HS-27A (cell line): ENCODE data around the gene SMYD2.

Source experiments
- DNase-seq: peaks from one replicate; pipeline ENCODE4 v3.0.0-alpha.2; 2012; ENCODE audit warnings: low read depth, missing footprints

Gene SMYD2

GRCh38 chr1:214361636-214362035 lies 80.7 kb downstream of the SMYD2 start:
- DNase-seq = no peak

DNA sequence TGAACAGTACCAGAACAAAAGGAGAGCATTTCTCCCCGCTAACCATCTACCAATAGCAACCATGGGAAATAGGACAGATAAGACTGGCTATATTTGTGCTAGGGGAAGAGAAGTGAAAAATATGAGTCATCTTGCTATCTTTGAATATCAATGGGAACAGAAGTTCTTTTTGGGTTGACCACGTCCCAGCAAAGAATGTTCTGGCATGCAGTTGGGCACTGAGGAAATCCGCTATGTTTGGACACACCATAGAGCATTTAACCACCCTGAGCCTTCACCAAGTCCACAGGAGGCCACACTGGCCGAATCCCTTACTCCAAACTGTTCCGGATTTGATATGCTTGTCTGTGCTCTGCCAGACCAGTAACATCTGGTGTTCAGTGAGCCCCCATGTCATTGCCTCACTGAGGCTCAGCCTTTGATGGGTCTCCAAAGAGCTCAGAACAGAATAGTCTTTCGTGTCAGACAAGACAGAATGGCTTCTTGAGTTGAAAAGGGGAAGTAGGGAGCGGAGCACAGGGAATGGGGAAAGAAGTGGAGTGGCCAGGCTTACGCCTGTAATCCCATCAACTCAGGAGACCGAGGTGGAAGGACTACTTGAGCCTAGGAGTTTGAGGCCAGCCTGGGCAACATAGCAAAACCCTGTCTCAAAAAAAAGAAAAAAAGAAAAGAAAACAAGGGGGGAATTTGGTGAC lies 81.4 kb downstream of the SMYD2 start:
- DNase-seq = no peak

GRCh38 chr1:214363386-214363785 lies 82.4 kb downstream of the SMYD2 start:
- DNase-seq = no peak

DNA sequence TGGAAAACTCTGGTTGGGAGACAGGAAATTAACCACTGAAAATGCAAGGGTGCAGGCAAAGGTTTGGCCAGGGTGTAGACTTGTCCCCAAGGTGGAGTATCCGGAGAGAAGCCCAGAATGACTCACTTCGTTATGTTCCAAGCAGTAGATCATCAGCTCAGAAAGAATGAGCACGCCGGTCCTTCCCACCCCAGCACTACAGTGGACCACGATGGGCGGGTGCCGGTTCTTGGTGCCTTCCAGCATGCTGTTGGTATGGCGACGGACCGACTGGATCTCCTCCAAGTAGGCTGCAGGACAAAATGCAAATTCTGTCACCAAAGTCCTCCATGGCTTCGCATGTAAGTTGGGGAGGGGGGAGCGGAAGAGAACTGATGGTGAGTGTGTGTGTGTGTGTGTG lies 83.4 kb downstream of the SMYD2 start:
- DNase-seq = no peak

GRCh38 chr1:214364786-214365295 lies 83.9 kb downstream of the SMYD2 start:
- no peak for DNase-seq

DNA sequence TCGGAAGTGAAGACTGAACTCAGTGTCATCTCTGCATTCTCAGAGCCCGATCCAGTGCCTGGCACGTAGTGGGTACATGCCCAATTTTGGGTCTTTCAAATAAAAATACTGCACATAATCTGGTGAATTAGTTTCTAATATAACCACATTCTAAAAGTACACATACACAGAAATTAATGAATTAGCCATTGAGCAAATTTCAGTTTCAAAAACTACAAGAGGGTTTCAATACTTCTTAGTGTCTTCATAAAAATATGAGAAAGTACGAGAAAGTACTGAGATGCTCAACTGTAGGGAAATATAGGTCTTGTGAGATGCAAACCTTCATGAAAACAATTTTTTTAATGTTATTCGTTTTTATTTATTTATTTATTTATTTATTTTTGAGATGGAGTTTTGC lies 86.9 kb downstream of the SMYD2 start:
- no peak for DNase-seq

DNA sequence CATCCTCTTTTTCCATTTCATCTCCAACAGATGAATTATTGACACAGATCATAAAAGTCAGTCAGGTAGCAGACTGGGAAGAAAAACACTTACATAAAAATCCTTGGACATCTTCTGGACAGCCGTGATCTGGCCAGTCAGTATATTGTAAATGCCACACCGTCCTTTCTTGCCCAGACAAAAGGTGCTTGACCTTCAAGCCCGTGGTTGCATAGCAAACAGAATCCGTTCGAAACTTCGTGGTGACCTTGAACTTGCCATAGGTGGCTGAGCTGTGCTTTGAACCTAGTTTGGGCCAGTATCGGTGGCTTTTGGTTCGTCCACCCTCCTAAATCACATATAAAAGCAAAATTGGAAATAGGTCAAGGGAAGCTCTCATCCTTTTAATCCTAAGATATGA lies 88.4 kb downstream of the SMYD2 start:
- DNase-seq = no peak

DNA sequence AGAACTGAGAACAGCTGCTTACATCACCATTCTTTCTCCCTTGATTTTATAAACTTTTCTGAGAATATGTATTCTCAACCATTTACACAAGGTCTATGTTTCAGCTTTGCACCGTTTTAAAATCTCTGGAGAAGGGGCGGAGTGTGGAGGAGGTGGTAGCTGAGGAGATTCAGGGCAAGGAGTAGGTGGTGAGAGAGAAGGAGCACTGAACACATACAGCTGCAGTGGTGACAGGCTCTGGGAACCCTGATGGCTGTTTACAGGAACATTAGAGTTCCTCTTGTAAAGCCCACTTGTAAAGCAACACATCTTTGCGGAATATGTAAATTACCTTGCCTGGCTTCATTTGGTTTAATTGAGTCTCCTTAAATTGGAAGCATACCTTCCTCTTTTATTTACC lies 89.7 kb downstream of the SMYD2 start:
- DNase-seq = no peak

DNA sequence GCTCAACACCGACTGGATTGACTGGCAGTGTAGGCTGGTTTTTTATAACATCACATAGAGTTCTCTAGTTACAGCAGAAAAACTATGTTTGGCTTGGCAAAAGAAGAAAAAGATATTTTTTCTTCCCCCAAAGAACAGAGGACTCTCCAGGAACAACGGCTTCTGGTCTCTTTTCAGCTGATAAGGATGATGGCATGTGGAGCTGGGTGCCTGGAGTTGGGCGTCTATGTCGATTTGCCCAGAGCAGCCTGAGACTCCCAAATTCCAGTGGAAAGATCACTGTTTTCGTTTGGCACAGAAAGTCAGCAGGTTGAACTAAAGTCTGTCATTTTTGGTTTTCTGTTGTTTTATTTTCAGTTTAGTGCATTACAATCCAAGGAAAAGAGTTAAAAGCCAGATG lies 91.1 kb downstream of the SMYD2 start:
- DNase-seq = no peak

DNA sequence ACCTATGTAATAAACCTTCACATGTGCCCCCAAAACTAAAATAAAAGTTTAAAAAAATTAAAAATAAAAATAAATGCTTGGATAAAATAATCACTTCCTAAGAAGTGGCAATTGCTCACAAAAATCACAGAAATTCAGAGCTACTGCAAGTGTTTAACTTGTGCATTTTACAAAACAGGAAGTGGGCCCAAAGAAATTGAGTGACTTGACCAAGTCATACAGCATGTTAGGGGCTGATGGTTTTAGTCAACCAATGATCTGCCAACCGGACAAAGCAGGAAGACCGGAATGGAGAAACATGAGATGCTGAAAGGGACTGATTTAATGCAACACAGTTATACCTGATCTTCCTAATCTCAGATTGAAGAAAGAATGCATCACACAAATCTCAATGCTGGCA lies 96.5 kb downstream of the SMYD2 start:
- DNase-seq = no peak

DNA sequence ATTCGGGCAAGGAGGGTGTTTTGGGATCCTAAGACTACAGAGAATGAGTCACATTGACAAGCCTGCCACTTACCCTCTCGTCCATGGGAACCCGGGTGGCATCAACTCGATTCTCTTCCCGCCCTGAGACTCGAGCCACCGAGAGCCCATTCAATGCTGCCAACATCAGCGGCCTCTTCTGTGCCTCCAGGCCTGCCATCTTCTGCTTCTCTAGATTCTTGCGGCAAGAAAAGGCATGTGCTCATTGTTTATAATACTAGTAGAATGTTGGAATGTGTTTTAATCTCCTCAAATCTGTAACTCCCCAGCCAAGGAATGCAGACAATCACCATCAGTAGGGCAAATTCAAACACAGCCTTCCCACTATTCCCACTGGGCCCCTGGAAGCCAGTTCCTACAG lies 96.9 kb downstream of the SMYD2 start:
- DNase-seq = peak; percentile 69

- DNase-seq = no peak
Observed at GRCh38 chr1:214378492-214378891, 97.5 kb downstream of the SMYD2 start.

GRCh38 chr1:214379236-214379970 lies 98.4 kb downstream of the SMYD2 start:
- DNase-seq = no peak

GRCh38 chr1:214380396-214380795 lies 99.4 kb downstream of the SMYD2 start:
- DNase-seq = no peak

GRCh38 chr1:214380986-214381695 lies 100.2 kb downstream of the SMYD2 start:
- no peak for DNase-seq

DNA sequence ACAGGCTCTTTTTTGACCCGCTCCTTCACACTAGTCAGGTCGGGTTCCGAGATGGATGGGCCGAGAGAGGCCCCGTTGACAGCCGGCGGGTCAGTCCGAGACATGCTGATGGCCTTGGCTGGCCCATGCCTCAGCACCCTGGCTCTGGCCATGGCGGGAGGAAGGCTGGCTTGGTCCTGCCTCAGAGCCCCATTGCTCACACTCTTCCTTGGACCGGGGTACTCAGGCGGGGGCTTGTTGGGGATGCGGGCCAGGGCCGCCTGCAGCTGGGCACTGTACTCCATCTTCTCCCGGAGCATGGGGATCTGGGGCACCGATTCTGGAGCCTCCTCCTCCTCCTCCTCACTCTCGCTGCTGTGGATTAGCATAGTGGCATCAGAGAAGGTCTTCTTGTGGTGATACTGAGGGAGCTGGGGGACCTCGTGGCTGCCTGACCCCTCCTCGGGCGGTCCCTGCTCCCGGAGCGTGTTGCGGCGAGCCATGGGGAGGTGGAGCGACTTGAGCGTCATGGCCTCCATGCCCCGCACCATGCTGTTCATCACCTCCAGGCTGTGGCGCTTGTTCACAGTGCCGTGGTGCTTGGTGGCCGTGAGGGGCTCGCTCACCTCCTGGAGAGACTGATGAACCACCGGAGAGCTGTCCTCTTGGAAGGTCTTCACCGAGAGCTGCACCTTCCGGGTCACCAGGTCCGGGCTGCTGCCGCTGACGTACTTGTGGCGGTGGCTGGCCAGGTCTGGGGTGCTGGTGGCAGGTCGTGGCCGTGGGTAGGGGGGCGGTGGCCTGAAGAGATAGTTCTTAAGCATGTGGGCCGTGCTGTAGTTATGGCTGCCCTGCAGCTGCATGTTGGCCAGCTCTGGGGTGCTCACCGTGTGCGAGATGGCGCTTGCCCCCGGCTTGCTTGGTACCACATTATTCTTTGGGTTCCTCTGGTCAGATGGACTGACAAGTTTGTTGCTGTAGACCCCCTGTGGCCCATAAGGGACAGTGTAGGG lies 102.7 kb downstream of the SMYD2 start:
- no peak for DNase-seq

DNA sequence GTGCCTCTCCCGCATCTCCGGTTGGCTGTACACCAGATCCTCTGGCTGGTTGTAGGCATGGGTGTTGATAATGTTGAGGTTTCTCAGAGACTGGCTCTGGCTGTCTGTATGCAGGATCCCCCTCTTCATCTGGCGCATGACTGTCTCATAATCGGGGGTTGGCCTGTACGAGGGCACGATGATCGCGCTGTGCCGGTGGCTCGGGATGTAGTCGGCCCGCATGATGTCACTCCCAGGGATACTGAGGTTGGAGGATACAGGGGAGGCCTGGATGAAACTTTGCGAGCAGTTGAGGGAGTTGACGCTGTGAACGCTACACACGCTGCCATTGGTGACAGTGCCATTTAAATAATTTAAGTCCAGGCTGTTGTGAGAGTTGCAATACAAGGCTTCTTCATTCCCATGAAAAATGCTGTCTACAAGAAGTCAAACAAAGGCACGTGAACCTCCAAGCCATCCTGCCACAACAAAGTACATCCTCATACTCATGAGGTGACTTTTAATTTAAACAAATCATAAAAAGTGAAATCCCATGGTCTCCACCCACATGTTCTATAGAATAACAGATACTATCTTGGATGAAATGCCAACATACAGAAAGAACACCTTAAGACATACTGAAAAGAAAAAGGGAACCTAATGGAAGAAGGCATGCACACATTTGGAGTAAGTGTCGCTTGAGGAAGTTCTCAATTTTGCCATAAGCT lies 103.6 kb downstream of the SMYD2 start:
- DNase-seq = no peak

- no peak for DNase-seq
Observed at GRCh38 chr1:214385428-214385827, 104.5 kb downstream of the SMYD2 start.

DNA sequence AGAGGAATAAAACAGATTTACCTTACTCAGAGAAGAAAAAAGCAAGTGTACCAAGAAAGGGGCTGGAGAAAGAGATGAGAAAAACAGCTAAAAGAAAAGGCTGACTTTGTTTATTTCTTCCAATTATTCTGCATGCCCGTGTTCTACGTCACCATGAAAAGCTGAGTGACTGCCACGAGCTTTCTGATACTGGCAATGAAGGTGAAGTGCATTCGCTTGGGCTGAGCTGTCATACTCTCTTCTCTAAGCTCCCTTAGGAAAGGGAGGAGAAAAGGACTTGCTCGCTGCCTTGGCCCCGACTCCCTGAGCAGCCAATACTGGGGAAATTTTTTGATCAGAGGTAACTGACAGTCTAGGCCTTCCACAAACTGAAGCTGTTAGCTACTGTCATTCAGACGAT lies 105.4 kb downstream of the SMYD2 start:
- DNase-seq = no peak
